Activated naive CD8-positive, alpha-beta T cell treated with anti-CD3 and anti-CD28 coated beads for 36 hours (primary cell): ENCODE measurements around the gene LHFPL3. TPM values are rescaled to one million over a fixed set of nuclear protein-coding genes. Genes with fewer than 3 reads are reported as not detected.
"Not testable (repeated sequence)": the region's sequence is repeated elsewhere in the genome, so short reads cannot be mapped to it uniquely, and the experiment has no call there.

Experiments
- DNase-seq: peaks from one replicate; pipeline ENCODE4 v3.0.0; 2021
- H3K27ac Mint-ChIP-seq: one replicate; pipeline ENCODE4 v1.8.0; 2022; ENCODE audit warnings: mild to moderate bottlenecking, moderate library complexity, mixed read lengths
- H3K27me3 Mint-ChIP-seq: one replicate; pipeline ENCODE4 v1.8.0; 2022; ENCODE audit warnings: mild to moderate bottlenecking, mixed read lengths
- H3K36me3 Mint-ChIP-seq: one replicate; pipeline ENCODE4 v1.8.0; 2021; ENCODE audit warnings: mild to moderate bottlenecking, mixed read lengths
- H3K4me1 Mint-ChIP-seq: one replicate; pipeline ENCODE4 v1.8.0; 2021; ENCODE audit warnings: mixed read lengths
- H3K4me3 Mint-ChIP-seq: one replicate; pipeline ENCODE4 v1.8.0; 2022; ENCODE audit warnings: mild to moderate bottlenecking, moderate library complexity, mixed read lengths
- H3K9me3 Mint-ChIP-seq: one replicate; pipeline ENCODE4 v1.8.0; 2022; ENCODE audit warnings: mixed read lengths
- total RNA-seq, 2 experiments: library from RNA; stranded (reverse); gene quantifications; one replicate each; pipeline ENCODE4 v1.2.3, GENCODE V29; 2021

Gene LHFPL3
- total RNA-seq, 2 experiments from 2014 or later = not detected

DNA sequence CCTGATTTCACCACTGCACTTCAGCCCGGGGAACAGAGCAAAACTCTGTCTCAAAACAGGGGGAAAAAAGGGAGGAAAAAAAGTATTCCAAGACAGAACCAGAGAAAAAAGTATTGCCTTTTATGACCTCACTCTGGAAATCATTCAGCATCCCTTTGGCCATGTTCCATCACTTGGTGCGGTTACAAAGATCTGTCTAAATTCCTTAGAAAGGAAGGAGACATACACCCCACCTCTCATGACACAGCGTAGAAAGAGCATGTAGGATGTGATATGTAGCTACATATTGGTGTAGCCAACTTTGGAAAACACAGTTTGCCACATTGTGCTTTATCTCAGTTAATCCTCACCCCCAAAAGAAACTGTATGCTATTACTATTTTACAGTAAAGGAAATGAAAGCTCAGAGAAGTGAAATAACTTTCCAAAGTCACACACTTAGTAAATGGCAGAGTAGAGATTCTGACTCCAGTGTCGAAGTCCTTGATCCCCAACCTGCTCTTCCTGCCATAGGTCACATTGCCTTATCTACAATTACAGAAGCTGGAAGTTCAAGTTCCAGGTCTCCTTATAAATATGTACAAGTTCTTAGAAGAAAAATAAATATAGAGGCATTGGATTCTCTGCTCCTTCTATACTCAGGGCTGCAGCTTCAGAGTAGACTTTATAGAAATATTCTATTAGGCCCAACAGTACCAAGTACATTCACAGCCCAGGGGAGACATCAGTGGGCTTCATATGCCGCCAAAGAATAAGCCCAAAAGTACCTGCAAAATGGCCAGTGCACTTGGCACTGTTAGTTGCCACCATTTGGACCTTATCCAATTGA lies 594.0 kb downstream of the LHFPL3 start:
- Mint-ChIP-seq H3K4me1 (peaks cover 4% of the 10 kb centered on the region), H3K4me3 (no peak overlapping the region), H3K27me3 (peaks cover 2% of the 10 kb centered on the region), H3K27ac (no peak overlapping the region), H3K9me3 (no peaks in the 10 kb centered on the region), H3K36me3 (no peaks in the 10 kb centered on the region)
- DNase-seq = no peak

DNA sequence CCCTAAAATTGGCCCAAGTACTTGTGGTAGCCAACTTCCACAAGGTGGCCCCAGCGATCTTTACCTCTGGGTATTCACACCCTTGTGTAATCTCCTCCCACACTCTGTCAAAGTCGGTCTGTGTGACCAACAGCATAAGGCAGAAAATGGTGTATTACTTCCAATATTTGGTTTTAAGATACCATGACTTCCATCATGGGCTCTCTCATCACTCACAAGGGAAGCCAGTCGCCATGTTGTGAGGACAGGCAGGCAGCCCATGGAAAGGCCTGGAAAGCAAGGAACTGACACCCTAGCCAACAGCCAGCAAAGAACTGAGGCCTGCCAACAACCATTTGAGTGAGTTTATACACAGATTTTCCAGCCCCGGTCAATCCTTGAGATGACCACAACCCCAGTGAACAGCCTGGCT lies 594.6 kb downstream of the LHFPL3 start:
- H3K27ac Mint-ChIP-seq = no peak overlapping the region
- peaks cover 4% of the 10 kb centered on the region for H3K4me1 Mint-ChIP-seq
- no peaks in the 10 kb centered on the region for H3K9me3 Mint-ChIP-seq
- H3K4me3 Mint-ChIP-seq = no peak overlapping the region
- peaks cover 2% of the 10 kb centered on the region for H3K27me3 Mint-ChIP-seq
- DNase-seq = peak; percentile 71
- H3K36me3 Mint-ChIP-seq = no peaks in the 10 kb centered on the region

DNA sequence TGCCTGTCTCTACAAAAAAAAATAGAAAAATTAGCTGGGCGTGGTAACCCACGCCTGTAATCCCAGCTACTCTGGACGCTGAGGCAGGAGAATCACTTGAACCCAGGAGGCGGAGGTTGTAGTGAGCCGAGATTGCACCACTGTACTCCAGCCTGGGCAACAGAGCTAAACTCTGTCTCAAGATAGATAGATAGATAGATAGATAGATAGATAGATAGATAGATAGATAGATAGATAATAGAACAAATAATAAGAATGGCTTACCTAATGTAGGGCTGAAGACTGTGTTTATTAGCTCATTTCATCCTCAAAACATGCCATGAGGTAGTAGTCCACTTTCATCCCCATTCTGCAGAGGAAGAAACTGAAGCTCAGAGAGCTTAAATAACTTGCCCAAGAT lies 597.8 kb downstream of the LHFPL3 start:
- not testable (repeated sequence) for DNase-seq, H3K27me3 Mint-ChIP-seq, H3K27ac Mint-ChIP-seq, H3K4me1 Mint-ChIP-seq, H3K4me3 Mint-ChIP-seq, H3K9me3 Mint-ChIP-seq, H3K36me3 Mint-ChIP-seq

DNA sequence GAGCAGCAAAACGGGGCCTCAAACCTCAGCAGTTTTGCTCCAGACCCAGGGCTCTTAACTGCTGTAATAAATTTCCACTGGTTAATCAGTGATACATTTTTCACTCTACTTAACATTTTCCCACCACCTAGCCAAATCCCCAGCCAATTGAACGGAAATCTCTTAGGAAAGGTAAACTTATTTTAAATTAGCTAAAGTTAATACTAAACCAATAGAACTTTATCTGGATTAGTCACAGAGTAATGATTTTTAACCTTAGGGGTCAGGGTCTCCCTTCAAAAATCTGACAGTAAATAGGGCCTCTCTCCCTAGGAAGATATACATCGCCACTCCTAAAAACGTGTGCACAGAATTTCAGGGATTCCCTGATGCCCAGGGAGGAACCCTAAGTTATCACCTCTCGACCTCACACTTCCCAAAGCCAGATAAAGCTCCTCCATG lies 598.2 kb downstream of the LHFPL3 start:
- H3K4me3 Mint-ChIP-seq = no peak overlapping the region
- no peak for DNase-seq
- no peaks in the 10 kb centered on the region for H3K9me3 Mint-ChIP-seq
- peaks cover 4% of the 10 kb centered on the region for H3K4me1 Mint-ChIP-seq
- no peaks in the 10 kb centered on the region for H3K36me3 Mint-ChIP-seq
- H3K27me3 Mint-ChIP-seq = no peaks in the 10 kb centered on the region
- no peak overlapping the region for H3K27ac Mint-ChIP-seq

DNA sequence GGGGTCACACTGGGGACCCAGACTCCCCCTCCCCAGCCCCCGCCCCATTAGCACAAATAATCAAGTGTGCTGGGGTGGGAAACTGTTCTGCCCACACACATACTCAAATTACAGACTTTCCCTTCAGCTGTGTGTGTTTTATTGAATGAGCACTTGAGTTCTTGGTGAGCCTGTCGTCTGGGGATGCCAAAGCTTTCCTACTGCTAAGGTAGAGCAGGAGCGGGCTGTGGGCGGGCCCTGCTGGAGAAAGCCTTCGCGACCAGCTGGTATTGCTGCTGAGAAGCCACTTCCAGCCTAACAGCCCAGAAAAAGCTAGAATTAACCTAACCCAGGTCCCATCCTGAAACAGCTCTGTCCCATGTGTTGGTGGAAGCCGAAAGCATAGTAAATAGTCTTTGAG lies 598.7 kb downstream of the LHFPL3 start:
- H3K27me3 Mint-ChIP-seq = no peaks in the 10 kb centered on the region
- H3K4me3 Mint-ChIP-seq = no peak overlapping the region
- no peak for DNase-seq
- H3K27ac Mint-ChIP-seq = no peak overlapping the region
- peaks cover 4% of the 10 kb centered on the region for H3K4me1 Mint-ChIP-seq
- H3K36me3 Mint-ChIP-seq = no peaks in the 10 kb centered on the region
- no peaks in the 10 kb centered on the region for H3K9me3 Mint-ChIP-seq

DNA sequence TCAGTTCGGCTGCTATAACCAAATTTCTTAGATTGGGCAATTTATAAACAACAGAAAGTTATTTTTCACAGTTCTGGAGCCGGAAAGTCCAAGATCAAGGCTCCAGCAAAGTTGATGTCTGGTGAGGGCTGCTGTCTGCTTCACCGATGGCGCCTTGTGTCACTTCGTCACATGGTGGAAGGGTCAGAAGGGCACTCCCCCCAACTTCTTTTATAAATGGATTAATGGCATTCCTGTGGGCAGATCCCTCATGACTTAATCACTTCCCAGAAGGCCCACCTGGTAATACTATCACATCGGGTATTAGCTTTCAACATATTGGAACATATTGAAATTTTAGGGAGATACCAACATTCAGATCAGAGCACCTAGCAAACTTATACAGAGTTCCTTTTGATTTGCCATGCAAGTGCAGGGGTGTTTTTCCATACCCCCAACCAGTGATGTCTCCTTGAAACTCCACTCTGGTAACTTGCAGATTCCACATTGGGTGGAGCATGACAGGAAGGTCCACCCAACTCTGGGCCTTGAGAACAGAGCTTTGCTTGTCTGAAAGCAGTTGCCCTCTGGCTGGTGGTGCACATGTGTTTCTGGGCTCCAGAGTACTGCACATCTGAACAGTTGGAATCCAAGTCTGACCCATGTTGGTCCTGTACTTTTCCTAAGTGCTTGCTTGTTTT lies 600.5 kb downstream of the LHFPL3 start:
- no peak overlapping the region for H3K4me3 Mint-ChIP-seq
- no peaks in the 10 kb centered on the region for H3K27me3 Mint-ChIP-seq
- H3K27ac Mint-ChIP-seq = no peak overlapping the region
- H3K36me3 Mint-ChIP-seq = no peaks in the 10 kb centered on the region
- H3K9me3 Mint-ChIP-seq = no peaks in the 10 kb centered on the region
- no peak for DNase-seq
- peaks cover 3% of the 10 kb centered on the region for H3K4me1 Mint-ChIP-seq

DNA sequence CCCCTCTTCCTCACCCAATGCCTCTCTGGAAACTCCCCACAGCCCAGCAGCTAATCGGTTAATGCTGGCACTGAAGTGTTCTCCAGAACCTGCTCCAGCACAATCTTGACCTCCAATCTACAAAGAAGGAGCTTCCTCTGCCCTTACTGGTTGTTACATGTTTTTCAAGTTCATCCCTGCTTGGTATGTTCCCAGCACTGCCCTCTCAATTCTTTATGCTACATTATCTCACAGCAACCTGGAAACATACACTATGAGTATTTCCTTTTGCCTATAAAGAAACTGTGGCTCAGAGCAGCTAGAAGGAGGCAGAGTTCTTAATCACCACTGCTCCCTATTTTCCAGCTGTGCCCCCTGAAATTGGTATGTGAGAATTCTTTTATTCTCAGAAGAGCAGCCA lies 601.5 kb downstream of the LHFPL3 start:
- DNase-seq = no peak
- no peak overlapping the region for H3K27ac Mint-ChIP-seq
- H3K36me3 Mint-ChIP-seq = no peaks in the 10 kb centered on the region
- peaks cover 3% of the 10 kb centered on the region for H3K4me1 Mint-ChIP-seq
- H3K9me3 Mint-ChIP-seq = no peaks in the 10 kb centered on the region
- H3K27me3 Mint-ChIP-seq = no peaks in the 10 kb centered on the region
- H3K4me3 Mint-ChIP-seq = no peak overlapping the region

DNA sequence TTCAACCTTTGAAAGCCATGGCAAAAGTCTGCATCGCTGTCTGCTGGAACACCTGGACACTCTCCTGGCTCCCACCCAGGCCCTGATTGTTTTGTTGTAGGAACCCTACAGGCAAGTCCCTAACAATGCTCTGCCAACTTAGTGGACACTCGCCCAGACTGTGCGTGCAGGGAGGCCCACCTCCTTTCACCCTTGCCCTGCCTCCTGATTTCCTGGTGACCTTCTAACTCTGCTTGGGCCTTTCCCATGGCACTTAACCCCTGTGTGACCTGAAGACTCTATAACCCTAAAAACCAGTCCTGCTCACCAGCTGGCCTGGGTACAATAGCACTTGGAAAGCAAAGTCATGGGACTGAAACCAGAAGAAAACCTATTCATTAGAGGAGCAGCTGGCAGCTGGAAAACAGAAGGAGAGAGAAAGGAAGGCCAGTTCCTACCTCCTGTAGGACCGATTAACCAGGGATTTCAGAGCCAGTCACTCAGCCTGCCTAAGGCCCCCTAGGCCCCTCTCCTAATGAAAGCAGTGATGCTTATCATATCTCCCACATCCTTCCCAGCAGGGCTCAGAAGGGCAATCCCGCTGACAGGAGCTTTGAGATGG lies 602.9 kb downstream of the LHFPL3 start:
- H3K4me1 Mint-ChIP-seq = peaks cover 3% of the 10 kb centered on the region
- no peaks in the 10 kb centered on the region for H3K9me3 Mint-ChIP-seq
- H3K36me3 Mint-ChIP-seq = no peaks in the 10 kb centered on the region
- no peak overlapping the region for H3K4me3 Mint-ChIP-seq
- no peak for DNase-seq
- no peak overlapping the region for H3K27ac Mint-ChIP-seq
- no peaks in the 10 kb centered on the region for H3K27me3 Mint-ChIP-seq

DNA sequence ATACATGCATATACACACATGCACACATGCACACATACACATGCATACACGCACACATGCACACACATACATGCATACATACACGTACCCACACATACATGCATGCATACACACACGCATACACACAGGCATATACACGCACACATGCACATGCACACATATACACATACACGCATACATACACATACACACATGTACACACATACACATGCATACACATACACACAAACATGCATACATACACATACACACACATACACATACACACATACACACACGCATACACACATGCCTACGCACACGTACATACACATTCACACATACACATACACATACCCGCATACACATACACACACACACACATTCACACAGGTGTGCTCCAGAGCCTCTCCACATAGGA lies 604.6 kb downstream of the LHFPL3 start:
- peaks cover 3% of the 10 kb centered on the region for H3K9me3 Mint-ChIP-seq
- no peaks in the 10 kb centered on the region for H3K27me3 Mint-ChIP-seq
- H3K27ac Mint-ChIP-seq = no peak overlapping the region
- no peak for DNase-seq
- peaks cover 3% of the 10 kb centered on the region for H3K4me1 Mint-ChIP-seq
- no peaks in the 10 kb centered on the region for H3K36me3 Mint-ChIP-seq
- no peak overlapping the region for H3K4me3 Mint-ChIP-seq

DNA sequence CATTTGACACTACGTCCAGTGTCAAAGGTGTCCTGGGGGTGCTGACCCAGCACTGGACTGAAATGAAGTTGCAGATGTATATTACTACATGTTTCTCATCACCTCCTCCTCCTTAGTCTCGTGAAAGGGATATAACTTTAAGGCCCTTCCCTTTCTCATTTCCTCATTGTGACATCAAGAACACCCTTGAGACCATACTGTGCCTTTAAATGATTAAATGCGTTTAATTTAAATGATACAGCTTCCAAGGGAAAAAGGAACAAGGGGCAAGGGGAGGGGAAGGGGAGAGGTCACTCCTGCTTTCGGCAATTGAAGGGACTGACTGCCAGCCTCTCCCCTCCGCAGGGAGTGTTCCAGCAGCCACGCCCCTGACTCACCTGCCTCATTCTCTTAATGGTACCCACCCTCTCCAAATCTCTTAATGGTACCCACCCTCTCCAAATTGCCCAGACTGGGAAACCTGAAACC lies 605.2 kb downstream of the LHFPL3 start:
- Mint-ChIP-seq H3K27ac (no peak overlapping the region), H3K9me3 (peaks cover 3% of the 10 kb centered on the region), H3K36me3 (no peaks in the 10 kb centered on the region), H3K4me3 (no peak overlapping the region), H3K27me3 (no peaks in the 10 kb centered on the region), H3K4me1 (peaks cover 3% of the 10 kb centered on the region)
- DNase-seq = no peak

DNA sequence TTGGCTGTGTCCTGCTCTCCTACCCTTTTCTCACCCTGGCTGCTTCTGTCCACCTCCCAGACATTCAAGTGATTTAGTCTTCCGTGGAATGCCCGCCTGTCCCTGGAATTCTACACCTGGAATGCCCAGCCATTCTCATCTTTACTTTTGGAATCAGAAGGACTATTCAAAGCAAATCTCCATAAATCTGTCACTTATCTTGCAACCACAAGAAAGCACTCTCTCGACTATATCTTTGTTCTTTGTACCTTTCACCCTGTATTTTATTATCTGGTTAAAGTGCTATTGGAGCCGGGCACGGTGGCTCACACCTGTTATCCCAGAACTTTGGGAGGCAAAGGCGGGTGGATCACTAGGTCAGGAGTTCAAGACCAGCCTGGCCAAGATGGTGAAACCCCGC lies 606.3 kb downstream of the LHFPL3 start:
- Mint-ChIP-seq H3K4me1 (peaks cover 3% of the 10 kb centered on the region), H3K9me3 (peaks cover 3% of the 10 kb centered on the region), H3K36me3 (no peaks in the 10 kb centered on the region), H3K27me3 (no peaks in the 10 kb centered on the region), H3K27ac (no peak overlapping the region), H3K4me3 (no peak overlapping the region)
- no peak for DNase-seq

DNA sequence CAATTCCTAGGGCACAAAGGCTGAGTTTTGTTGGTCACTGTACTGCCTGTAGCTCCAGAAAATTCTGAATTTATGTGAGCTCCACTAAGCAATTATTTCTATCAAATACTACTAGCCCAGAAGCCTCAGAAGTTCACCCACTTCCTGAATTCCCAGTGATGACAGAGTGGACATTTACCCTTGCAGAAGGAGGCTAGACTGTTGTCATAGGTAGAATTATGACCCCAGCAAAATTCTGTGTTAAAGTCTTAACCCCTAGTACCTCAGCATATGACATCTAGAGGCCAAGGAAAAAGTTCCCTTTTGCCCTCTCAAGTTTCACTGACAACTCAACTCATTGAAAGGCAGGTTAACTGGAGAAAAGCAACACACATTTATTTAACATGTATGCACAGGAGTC lies 606.9 kb downstream of the LHFPL3 start:
- Mint-ChIP-seq H3K9me3 (peaks cover 3% of the 10 kb centered on the region), H3K4me3 (no peak overlapping the region), H3K27ac (no peak overlapping the region), H3K27me3 (no peaks in the 10 kb centered on the region), H3K36me3 (no peaks in the 10 kb centered on the region), H3K4me1 (peaks cover 3% of the 10 kb centered on the region)
- DNase-seq = no peak

DNA sequence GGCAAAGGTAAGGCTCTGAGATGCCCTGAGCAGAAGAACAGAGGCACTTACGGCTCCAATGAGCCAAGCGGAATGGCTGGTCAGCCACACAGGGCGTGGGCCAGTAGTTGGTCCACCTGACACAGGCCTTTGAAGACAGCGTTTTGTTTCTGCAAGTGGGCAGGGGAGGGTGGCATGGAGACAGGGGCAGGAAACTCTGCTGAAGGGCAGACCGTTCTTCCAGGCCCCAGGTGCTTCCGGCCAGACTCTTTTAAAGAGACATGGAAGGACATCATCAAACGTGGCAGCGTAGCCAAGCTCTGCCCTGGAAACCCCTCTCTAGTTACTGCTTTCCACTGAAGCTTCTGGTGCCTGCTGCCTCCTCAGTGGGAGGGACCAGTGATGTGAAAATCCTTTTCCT lies 608.1 kb downstream of the LHFPL3 start:
- peaks cover 14% of the 10 kb centered on the region for H3K4me1 Mint-ChIP-seq

DNA sequence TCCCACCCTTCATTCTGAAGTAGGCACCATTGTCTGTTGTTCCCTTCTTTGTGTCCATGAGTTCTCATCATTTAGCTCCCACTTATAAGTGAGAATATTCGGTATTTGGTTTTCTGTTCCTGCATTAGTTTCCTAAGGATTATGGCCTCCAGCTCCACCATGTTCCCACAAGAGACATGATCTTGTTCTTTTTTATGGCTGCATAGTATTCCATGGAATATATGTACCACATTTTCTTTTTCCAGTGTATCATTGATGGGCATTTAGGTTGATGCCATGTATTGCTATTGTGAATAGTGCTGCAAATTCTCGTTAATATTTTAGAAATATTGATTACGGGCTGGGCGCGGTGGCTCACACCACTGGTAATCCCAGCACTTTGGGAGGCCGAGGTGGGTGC lies 609.1 kb downstream of the LHFPL3 start:
- H3K27me3 Mint-ChIP-seq, DNase-seq, H3K9me3 Mint-ChIP-seq, H3K4me3 Mint-ChIP-seq, H3K36me3 Mint-ChIP-seq, H3K27ac Mint-ChIP-seq: not testable (repeated sequence)
- H3K4me1 Mint-ChIP-seq = peaks cover 16% of the 10 kb centered on the region

More for the DNA sequence above, 608.1 kb downstream of the LHFPL3 start:
- no peak overlapping the region for H3K4me3 Mint-ChIP-seq
- DNase-seq = no peak
- H3K27ac Mint-ChIP-seq = no peak overlapping the region
- peaks cover 5% of the 10 kb centered on the region for H3K36me3 Mint-ChIP-seq
- no peaks in the 10 kb centered on the region for H3K27me3 Mint-ChIP-seq
- peaks cover 4% of the 10 kb centered on the region for H3K9me3 Mint-ChIP-seq

DNA sequence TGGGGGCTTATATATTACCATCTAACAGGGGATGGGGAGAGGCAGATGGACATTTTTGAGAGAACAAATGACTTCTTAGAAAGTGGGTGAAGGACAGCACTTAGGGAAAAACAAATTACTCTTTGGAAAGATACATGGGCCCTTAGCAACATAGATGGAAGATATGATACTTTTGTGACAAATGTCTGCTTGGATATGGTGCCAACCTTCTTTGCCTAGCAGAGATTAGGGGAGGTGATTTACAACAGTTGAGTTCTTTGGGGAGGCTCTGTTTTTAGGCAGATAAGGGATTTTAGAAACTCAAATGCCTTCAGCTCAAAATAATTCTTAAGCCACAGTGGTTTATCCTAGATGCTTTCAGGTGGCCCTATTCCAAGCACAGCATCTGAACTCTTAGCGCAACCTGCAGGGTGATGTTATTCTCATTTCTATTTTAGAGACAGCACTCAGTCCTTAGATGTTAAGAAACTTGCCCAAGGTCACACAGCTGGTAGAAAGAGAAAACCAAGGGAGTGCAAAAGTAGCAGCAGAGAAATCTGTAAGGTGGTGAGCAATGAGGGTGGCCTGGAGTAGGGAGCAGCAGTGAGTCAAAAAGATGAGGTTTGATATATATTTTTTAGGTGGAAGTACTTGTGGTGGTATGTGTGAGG lies 610.5 kb downstream of the LHFPL3 start:
- H3K4me1 Mint-ChIP-seq = peaks cover 24% of the 10 kb centered on the region
- H3K27me3 Mint-ChIP-seq = no peaks in the 10 kb centered on the region
- no peak overlapping the region for H3K4me3 Mint-ChIP-seq
- peaks cover 6% of the 10 kb centered on the region for H3K9me3 Mint-ChIP-seq
- DNase-seq = no peak
- H3K27ac Mint-ChIP-seq = peak overlapping the region; percentile 0
- peaks cover 12% of the 10 kb centered on the region for H3K36me3 Mint-ChIP-seq
